Measurements from ENCODE around the gene OXT. TPM values are rescaled to one million over a fixed set of nuclear protein-coding genes. Genes with fewer than 3 reads are reported as not detected.

Gene OXT
- total and polyA plus RNA-seq, 8 donors = 0.38 TPM; not detected in 7

- H3K4me1 ChIP-seq = no peaks in the 10 kb centered on the region
- no peaks in the 10 kb centered on the region for H3K9me3 ChIP-seq
- no peaks in the 10 kb centered on the region for H3K36me3 ChIP-seq
- no peak overlapping the region for H3K4me3 ChIP-seq
- intact Hi-C loops (cut with DNase I) = no loop called here
- no peak for FAIRE-seq
- H3K27ac ChIP-seq = no peak overlapping the region
- no peak for ATAC-seq
- DNase-seq = no peak
- no peaks in the 10 kb centered on the region for H3K27me3 ChIP-seq
- TF ChIP-seq, protein P1, sequence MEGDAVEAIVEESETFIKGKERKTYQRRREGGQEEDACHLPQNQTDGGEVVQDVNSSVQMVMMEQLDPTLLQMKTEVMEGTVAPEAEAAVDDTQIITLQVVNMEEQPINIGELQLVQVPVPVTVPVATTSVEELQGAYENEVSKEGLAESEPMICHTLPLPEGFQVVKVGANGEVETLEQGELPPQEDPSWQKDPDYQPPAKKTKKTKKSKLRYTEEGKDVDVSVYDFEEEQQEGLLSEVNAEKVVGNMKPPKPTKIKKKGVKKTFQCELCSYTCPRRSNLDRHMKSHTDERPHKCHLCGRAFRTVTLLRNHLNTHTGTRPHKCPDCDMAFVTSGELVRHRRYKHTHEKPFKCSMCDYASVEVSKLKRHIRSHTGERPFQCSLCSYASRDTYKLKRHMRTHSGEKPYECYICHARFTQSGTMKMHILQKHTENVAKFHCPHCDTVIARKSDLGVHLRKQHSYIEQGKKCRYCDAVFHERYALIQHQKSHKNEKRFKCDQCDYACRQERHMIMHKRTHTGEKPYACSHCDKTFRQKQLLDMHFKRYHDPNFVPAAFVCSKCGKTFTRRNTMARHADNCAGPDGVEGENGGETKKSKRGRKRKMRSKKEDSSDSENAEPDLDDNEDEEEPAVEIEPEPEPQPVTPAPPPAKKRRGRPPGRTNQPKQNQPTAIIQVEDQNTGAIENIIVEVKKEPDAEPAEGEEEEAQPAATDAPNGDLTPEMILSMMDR (IDR thresholded peaks at IDR 0.05) = no peak
- 92 to 96% methylated on average over 6 to 8 of the region's 8 CpGs for WGBS, 2 donors
Measured at GRCh38 chr20:3085571-3086072, 14.2 kb downstream of the OXT start.

DNA sequence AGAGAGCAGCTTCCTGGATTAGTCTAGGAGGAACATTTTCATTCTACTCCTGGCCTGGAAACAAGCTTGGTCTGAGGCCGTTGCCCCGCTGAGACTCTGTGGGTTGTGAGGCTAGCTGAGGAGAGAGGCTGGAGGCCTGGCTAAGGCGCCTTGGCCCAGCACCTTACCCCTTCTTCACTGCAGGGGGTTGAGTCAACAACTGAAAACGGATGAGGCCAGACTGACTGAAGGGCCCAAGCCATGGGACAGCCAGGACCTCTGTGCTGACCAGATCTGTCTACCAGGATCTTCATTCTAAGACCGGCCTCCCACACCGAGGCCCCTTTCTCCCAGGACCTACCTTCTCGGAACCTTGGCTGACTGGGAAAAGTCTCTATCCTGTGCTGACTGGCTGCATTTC lies 16.6 kb downstream of the OXT start:
- intact Hi-C loops (cut with DNase I) = no loop called here
- Histone ChIP-seq H3K27ac (no peak overlapping the region), H3K4me1 (no peaks in the 10 kb centered on the region), H3K36me3 (no peaks in the 10 kb centered on the region), H3K27me3 (no peaks in the 10 kb centered on the region), H3K4me3 (no peak overlapping the region), H3K9me3 (no peaks in the 10 kb centered on the region)
- no peak for DNase-seq
- no peak for FAIRE-seq
- whole genome bisulfite sequencing, 2 donors = 79 to 87% methylated on average over 7 of the region's 7 CpGs
- ATAC-seq = no peak
- TF ChIP-seq, protein P1 (IDR thresholded peaks at IDR 0.05) = no peak

GRCh38 chr20:3090565-3090964 lies 19.1 kb downstream of the OXT start:
- FAIRE-seq (no peak), DNase-seq (no peak), ATAC-seq (no peak)
- intact Hi-C loops (cut with DNase I) = no loop called here
- Histone ChIP-seq H3K27me3 (no peaks in the 10 kb centered on the region), H3K27ac (no peak overlapping the region), H3K9me3 (no peaks in the 10 kb centered on the region), H3K36me3 (no peaks in the 10 kb centered on the region), H3K4me3 (no peak overlapping the region), H3K4me1 (no peaks in the 10 kb centered on the region)
- TF ChIP-seq, protein P1 (IDR thresholded peaks at IDR 0.05) = no peak
- WGBS, 2 donors = 4 to 14% methylated on average over 1 of the region's 1 CpG

GRCh38 chr20:3092611-3093379 lies 21.4 kb downstream of the OXT start:
- FAIRE-seq (no peak), ATAC-seq (peak in 3 of 4 donors; percentile 28 to 49 (median 32)), DNase-seq (no peak)
- no peaks in the 10 kb centered on the region for H3K9me3 ChIP-seq
- H3K27ac ChIP-seq = no peak overlapping the region
- no peaks in the 10 kb centered on the region for H3K27me3 ChIP-seq
- TF ChIP-seq, protein P1 (IDR thresholded peaks at IDR 0.05) = no peak
- 9 to 10% methylated on average over 58 to 81 of the region's 81 CpGs for WGBS, 2 donors
- H3K4me1 ChIP-seq = no peaks in the 10 kb centered on the region
- peak overlapping the region in 2 of 4 donors; percentile 22 to 40 for H3K4me3 ChIP-seq
- intact Hi-C loops (cut with DNase I) = no loop called here
- no peaks in the 10 kb centered on the region for H3K36me3 ChIP-seq

DNA sequence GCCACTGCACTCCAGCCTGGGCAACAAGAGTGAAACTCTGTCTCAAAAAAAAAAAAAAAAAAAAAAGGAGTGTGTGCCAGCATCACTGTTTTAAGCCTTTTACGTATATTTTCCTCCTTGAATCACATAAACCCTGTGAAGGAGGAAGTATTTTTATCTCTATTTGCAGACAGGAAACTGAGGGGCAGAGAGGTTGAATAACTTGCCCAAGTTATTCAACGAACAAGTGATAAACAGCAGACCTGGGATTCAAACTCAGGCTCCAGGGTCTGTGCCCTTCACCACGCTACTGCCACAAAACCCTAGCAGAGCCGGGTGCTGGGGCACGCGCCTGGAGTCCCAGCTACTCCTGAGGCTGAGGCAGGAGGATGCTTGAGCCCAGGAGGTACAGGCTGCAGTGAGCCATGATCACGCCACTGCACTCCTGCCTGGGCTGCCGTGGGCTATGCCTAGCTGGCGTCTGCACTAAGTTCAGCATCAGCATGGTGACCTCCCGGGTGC lies 22.5 kb downstream of the OXT start:
- DNase-seq (no peak), FAIRE-seq (no peak), ATAC-seq (no peak)
- no peak overlapping the region for H3K27ac ChIP-seq
- 59 to 74% methylated on average over 10 of the region's 10 CpGs for WGBS, 2 donors
- no peaks in the 10 kb centered on the region for H3K4me1 ChIP-seq
- intact Hi-C loops (cut with DNase I) = no loop called here
- no peaks in the 10 kb centered on the region for H3K36me3 ChIP-seq
- no peaks in the 10 kb centered on the region for H3K9me3 ChIP-seq
- H3K4me3 ChIP-seq = no peak overlapping the region
- no peaks in the 10 kb centered on the region for H3K27me3 ChIP-seq
- TF ChIP-seq, protein P1 (IDR thresholded peaks at IDR 0.05) = no peak

Data from pancreas (tissue), 10 donors.